Transverse colon (tissue), 3 donors: ENCODE data around the gene PRADC1.

Experiments used
- CTCF ChIP-seq, 5 experiments: fragments of 200-600 bp in 3 of 5; fragments of 450-650 bp in 2 of 5; sonication (generic) in 3 of 5; IDR thresholded peaks; 1 replicate in 2 of 5; 2 replicates in 3 of 5; pipeline ENCODE4 v1.5.1; 2016 to 2017; ENCODE audit warnings: antibody characterized with exemption in 5 of 5, inconsistent platforms in 3 of 5, mild to moderate bottlenecking in 2 of 5, moderate library complexity in 1 of 5
- POLR2A ChIP-seq: fragments of 450-650 bp; IDR thresholded peaks from one replicate; pipeline ENCODE4 v1.6.1; 2016; ENCODE audit warnings: antibody characterized with exemption, mild to moderate bottlenecking, moderate library complexity

- TF ChIP-seq CTCF (IDR thresholded peaks at IDR 0.05) = no peak
- no peak for TF ChIP-seq POLR2A
Measured at GRCh38 chr2:73253901-73254300, 20.9 kb upstream of the PRADC1 start.
